Fibroblast of mammary gland (primary cell): ENCODE measurements around the gene TRIOBP.
A peak's percentile ranks its signal among the peaks of the same experiment; 100 is the strongest.
"Not testable (repeated sequence)": the region's sequence is repeated elsewhere in the genome, so short reads cannot be mapped to it uniquely, and the experiment has no call there.

ENCODE experiments used
- DNase-seq: peaks from one replicate; pipeline ENCODE4 v3.0.0-alpha.2; 2010; ENCODE audit warnings: low read depth
- H3K4me3 ChIP-seq: 2 replicates; pipeline ENCODE4 v1.5.1; 2011; ENCODE audit warnings: low read depth, mild to moderate bottlenecking, low read length, moderate library complexity; ENCODE audit not compliant: control insufficient read depth
- CTCF ChIP-seq: conservative IDR thresholded peaks from 2 replicates; pipeline ENCODE4 v1.5.1; 2011; ENCODE audit warnings: low read depth, low read length, inconsistent platforms; ENCODE audit not compliant: control insufficient read depth, insufficient read depth

Gene TRIOBP

DNA sequence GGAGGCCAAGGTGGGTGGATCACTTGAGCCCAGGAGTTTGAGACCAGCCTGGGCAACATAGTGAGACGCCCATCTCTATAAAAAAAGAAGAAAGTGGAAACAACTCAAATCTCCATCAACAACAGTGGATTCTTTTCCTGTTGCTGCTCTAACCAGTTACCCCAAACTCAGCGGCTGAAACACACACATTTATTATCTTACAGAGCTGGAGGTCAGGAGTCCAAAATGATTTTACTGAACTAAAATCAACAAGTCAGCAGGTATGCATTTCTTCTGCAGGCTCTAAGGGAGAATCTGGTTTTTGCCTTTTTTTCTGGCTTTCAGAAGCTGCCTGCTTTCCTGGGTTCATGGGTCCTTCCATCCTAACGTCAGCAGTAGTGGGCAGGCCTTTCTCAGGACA, 99.2 kb downstream of the TRIOBP start:
- DNase-seq, result no peak
- TF ChIP-seq CTCF, result no peak

GRCh38 chr22:37797259-37797658, 100.4 kb downstream of the TRIOBP start:
- not testable (repeated sequence) for H3K4me3 ChIP-seq, DNase-seq

More for the DNA sequence above, 99.2 kb downstream of the TRIOBP start:
- H3K4me3 ChIP-seq, result no peak overlapping the region

- TF ChIP-seq CTCF, result no peak
- DNase-seq, result no peak
- H3K4me3 ChIP-seq, result no peak overlapping the region
Measured at GRCh38 chr22:37797874-37798500, 101.1 kb downstream of the TRIOBP start.

GRCh38 chr22:37799979-37800378, 103.1 kb downstream of the TRIOBP start:
- not testable (repeated sequence) for DNase-seq, H3K4me3 ChIP-seq

DNA sequence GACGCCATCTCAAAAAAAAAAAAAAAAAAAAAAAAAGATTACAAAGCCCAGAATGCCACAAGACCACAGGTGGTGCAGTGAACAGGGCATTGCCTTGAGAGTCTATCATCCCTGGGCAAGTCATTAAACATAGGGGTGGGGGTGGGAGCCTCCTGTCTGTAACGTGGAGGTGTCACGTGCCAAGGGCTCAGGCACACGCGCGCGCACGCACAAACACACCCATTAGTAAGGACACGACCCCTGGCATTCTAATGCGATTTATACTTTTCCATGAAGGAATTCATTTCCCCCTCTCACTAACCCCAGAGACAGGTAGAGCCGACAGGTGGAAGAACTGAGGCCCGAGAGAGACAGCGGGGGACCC, 105.1 kb downstream of the TRIOBP start:
- peak overlapping the region; percentile 20 for H3K4me3 ChIP-seq
- no peak for TF ChIP-seq CTCF
- no peak for DNase-seq

GRCh38 chr22:37802310-37803194, 105.7 kb downstream of the TRIOBP start:
- TF ChIP-seq CTCF, result no peak
- H3K4me3 ChIP-seq, result peak overlapping the region; percentile 48
- DNase-seq, result no peak

DNA sequence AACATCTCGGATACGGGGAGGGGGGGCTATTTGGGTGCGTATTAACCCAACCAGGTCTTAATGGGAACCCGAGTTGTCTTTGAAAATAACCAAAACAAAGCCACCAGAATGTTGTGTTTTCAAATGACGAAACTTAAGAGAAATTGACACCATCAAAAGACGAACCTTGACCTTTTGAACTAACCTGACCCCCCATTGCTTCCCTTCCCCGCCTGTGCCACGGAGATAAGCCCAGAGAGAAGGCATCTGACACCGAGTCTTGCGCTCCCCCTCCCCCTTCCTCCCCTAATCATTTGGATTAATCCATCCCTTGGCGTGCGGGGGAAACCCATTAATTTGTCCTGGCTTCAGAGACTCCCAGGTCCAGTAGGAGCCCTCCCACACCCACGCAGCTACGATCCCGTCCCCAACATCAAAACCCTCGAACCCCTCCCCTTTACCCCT, 106.4 kb downstream of the TRIOBP start:
- DNase-seq, result no peak
- TF ChIP-seq CTCF, result no peak
- peak overlapping the region; percentile 48 for H3K4me3 ChIP-seq
